IPS DF 6.9 (cell line): ENCODE measurements around the gene KCMF1.

Experiments used
- DNase-seq: peaks from one replicate; pipeline ENCODE4 v3.0.0-alpha.2; 2013; ENCODE audit warnings: low read depth, low spot score
- H3K27ac ChIP-seq: one replicate; pipeline ENCODE4 v1.5.1; 2013; ENCODE audit warnings: low read length, control low read depth
- H3K27me3 ChIP-seq: 2 replicates; pipeline ENCODE4 v1.6.1; 2013; ENCODE audit warnings: mild to moderate bottlenecking, low read length; ENCODE audit not compliant: control insufficient read depth, insufficient read depth
- H3K36me3 ChIP-seq: 2 replicates; pipeline ENCODE4 v1.6.1; 2013; ENCODE audit warnings: low read length; ENCODE audit not compliant: control insufficient read depth, insufficient read depth
- H3K4me1 ChIP-seq: 2 replicates; pipeline ENCODE4 v1.6.1; 2013; ENCODE audit warnings: low read length; ENCODE audit not compliant: control insufficient read depth, insufficient read depth
- H3K4me3 ChIP-seq: 2 replicates; pipeline ENCODE4 v1.5.1; 2013; ENCODE audit warnings: mild to moderate bottlenecking, low read length
- H3K9me3 ChIP-seq: 2 replicates; pipeline ENCODE4 v1.6.1; 2013; ENCODE audit warnings: low read length, inconsistent platforms; ENCODE audit not compliant: control insufficient read depth, insufficient read depth
- WGBS: extraction: QIAGEN DNeasy Blood & Tissue Kit; methylation state at CpG from one replicate; pipeline ENCODE4 v1.1.7; 2013; ENCODE audit warnings: mixed read lengths, missing lambda C conversion rate; ENCODE audit not compliant: insufficient read length, insufficient coverage; 5-methylcytosine and 5-hydroxymethylcytosine counted together

Gene KCMF1

DNA sequence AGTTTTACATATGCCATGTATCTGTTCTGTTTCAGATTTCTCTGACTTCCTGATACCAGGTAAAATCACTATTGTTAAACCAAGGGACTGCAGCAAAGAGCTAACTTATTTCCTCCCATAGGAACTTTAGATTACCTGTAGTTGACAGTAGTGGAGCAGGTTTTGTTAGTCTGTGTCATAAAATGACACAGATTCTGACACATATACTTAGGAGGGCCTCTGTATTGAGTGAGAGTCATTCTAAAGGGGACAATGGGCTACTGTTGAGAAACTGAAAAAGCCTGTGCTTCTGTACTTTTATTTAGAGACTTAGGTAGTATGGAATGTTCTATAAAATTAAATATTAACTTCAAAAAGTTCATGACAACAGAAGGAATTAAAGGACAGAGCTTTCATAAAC, 48.2 kb downstream of the KCMF1 start:
- DNase-seq, result no peak
- Histone ChIP-seq H3K4me3 (no peak overlapping the region), H3K9me3 (no peaks in the 10 kb centered on the region), H3K27ac (no peak overlapping the region), H3K36me3 (no peaks in the 10 kb centered on the region), H3K27me3 (no peaks in the 10 kb centered on the region), H3K4me1 (no peaks in the 10 kb centered on the region)

DNA sequence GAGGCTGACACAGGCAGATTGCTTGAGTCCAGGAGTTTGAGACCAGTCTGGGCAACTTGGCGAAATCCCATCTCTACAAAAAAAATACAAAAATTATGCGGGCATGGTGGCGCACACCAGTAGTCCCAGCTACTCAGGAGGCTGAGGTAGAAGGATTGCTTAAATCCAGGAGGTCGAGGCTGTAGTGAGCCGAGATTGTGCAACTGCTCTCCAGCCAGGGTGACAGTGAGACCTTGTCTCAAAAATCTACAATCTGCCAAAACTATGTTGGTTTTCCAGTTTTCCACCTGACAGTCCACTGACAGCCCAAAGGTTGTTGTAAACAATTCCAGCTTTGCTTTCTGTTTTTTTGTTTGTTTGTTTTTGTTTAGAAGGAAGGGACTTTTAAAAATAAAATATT, 51.3 kb downstream of the KCMF1 start:
- Histone ChIP-seq H3K4me1 (no peaks in the 10 kb centered on the region), H3K27ac (no peak overlapping the region), H3K4me3 (no peak overlapping the region; the same call in 1 of the 2 replicates), H3K9me3 (no peaks in the 10 kb centered on the region), H3K36me3 (no peaks in the 10 kb centered on the region), H3K27me3 (no peaks in the 10 kb centered on the region)
- no CpG with 5 or more reads among the region's 5 CpGs for WGBS
- no peak for DNase-seq

DNA sequence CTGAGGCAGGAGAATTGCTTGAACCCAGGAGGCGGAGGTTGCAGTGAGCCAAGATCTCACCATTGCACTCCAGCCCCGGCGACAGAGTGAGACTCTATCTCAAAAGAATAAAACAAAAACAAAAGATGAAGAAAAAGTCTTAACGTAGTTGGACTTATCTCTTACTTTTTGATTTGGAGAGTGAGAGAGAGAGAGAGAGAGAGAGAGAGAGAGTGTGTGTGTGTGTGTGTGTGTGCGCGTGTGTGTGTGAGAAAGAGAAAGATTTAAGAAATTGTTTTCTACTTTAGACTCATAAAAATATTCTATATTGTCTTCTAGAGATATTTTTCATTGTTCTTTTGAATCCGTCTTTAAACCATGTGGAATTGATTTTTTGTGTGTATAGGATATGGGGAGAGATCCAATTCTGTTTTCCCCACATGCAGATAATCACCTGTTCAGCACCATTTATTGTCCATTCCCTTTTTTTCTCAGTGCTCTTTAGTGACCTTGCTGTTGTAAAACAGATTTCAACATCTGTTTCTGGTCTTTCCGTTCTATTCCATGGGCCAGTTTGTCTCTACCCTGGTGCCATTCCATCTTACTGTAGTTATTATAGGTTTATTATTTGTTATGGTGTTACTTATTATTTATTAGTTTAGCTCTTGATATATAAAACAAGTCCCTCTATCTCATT, 53.5 kb downstream of the KCMF1 start:
- Histone ChIP-seq H3K4me3 (no peak overlapping the region), H3K4me1 (no peaks in the 10 kb centered on the region), H3K27me3 (no peaks in the 10 kb centered on the region), H3K27ac (no peak overlapping the region), H3K36me3 (no peaks in the 10 kb centered on the region), H3K9me3 (no peaks in the 10 kb centered on the region)
- DNase-seq, result no peak
- no CpG with 5 or more reads among the region's 8 CpGs for WGBS

DNA sequence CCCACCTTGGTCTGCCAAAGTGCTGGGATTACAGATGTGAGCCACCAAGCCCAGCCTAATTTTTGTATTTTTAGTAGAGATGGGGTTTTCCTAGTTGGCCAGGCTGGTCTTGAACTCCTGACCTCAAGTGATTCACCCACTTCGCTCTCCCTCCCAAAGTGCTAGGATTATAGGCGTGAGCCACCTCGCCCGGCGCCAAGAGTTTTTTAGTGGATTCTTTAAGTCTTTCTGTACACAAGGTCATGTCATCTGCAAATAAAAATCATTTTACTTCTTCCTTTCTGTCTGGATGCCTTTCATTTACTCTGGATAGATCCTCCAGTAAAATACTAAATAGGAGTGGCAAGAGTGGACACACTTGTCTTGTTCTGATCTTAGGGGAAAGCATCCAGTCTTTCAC, 61.7 kb downstream of the KCMF1 start:
- WGBS, result no CpG with 5 or more reads among the region's 5 CpGs
- Histone ChIP-seq H3K9me3 (no peaks in the 10 kb centered on the region), H3K27ac (no peak overlapping the region), H3K36me3 (peaks cover 2% of the 10 kb centered on the region; the same call in 1 of the 2 replicates), H3K4me3 (no peak overlapping the region), H3K27me3 (no peaks in the 10 kb centered on the region), H3K4me1 (no peaks in the 10 kb centered on the region)
- no peak for DNase-seq

DNA sequence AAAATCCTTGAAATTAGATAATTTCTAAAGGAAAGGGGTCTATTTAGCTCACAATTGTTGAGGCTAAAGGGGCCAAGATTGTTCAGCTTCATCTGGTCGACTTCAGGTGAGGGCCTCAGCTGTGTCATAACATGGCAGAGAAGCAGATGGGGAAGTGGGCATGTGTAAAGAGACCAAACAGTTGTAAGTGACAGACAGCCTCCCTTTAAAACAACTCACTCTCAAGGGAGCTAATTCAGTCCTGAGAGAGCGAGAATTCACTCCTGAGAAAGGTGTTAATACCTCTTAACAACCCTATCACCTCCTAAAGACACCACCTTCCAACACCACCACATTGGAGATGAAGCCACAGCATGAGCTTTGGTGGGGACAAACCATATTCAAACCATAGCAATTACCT, 62.4 kb downstream of the KCMF1 start:
- WGBS, result no CpG with 5 or more reads among the region's 2 CpGs
- Histone ChIP-seq H3K4me3 (no peak overlapping the region), H3K36me3 (peaks cover 2% of the 10 kb centered on the region; the same call in 1 of the 2 replicates), H3K4me1 (no peaks in the 10 kb centered on the region), H3K27me3 (no peaks in the 10 kb centered on the region), H3K27ac (no peak overlapping the region), H3K9me3 (no peaks in the 10 kb centered on the region)
- no peak for DNase-seq

DNA sequence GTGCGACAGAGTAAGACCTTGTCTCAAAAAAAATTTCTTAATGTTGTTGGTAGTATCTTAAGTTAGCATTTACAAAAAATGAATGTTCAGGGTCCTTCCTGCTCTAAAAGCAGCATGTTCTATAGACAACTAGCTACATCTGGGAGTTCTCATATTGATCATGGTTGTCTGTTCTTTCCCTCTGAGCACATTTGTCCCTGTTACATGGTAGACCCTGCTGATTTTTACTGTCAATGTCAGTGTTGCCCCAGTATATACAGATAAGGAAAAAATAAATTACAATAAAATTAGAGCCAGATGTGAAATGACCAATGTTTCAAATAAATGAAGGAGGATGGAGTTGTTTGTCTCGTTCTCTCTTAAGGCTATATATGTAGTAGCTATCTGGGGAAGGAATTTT, 63.2 kb downstream of the KCMF1 start:
- no peaks in the 10 kb centered on the region for H3K9me3 ChIP-seq
- no peak overlapping the region for H3K27ac ChIP-seq
- H3K4me1 ChIP-seq, result no peaks in the 10 kb centered on the region
- no peak for DNase-seq
- peaks cover 2% of the 10 kb centered on the region; the same call in 1 of the 2 replicates for H3K36me3 ChIP-seq
- H3K27me3 ChIP-seq, result no peaks in the 10 kb centered on the region
- no CpG with 5 or more reads among the region's 2 CpGs for WGBS
- H3K4me3 ChIP-seq, result no peak overlapping the region

DNA sequence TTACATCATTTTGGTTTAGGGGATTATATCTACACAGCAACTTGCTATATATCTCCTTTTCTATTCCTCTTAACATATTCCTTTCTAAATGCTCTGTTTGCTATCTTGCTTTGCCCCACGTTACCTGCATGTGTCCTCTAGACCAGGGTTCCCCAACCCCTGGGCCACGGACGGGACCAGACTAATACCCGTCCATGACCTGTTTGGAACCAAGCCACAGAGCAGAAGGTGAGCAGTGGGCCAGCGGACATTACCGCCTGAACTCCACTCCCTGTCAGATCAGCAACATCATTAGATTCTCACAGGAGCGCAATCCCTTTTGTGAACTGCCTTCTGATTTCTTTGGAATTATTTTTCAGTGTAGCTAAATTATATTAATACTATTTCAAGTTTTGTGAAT, 66.7 kb downstream of the KCMF1 start:
- H3K4me1 ChIP-seq, result no peaks in the 10 kb centered on the region
- peaks cover 5% of the 10 kb centered on the region; the same call in 1 of the 2 replicates for H3K36me3 ChIP-seq
- H3K9me3 ChIP-seq, result no peaks in the 10 kb centered on the region
- H3K27me3 ChIP-seq, result no peaks in the 10 kb centered on the region
- WGBS, result no CpG with 5 or more reads among the region's 7 CpGs
- DNase-seq, result no peak
- H3K27ac ChIP-seq, result no peak overlapping the region
- H3K4me3 ChIP-seq, result no peak overlapping the region

DNA sequence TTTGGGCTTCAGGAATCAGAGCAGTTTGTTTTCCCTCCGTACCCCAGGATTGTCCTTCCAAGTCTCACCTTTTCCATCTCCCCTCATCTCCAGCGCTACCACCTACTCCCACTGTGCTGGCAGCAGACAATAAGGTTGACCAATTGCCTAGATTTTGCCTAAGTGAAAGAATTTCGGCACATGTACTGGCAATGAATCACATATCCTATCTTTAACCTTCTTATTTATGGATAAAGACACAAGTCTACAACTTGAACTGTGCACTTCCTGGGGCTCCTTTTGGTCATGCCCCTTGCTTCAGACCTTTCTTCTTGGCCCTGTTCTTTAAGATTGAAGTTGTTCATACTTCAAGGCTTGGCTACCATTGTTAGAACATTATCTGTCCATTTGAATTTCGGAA, 71.4 kb downstream of the KCMF1 start:
- Histone ChIP-seq H3K36me3 (peaks cover 3% of the 10 kb centered on the region; the same call in 1 of the 2 replicates), H3K27me3 (no peaks in the 10 kb centered on the region), H3K4me1 (no peaks in the 10 kb centered on the region), H3K4me3 (no peak overlapping the region), H3K27ac (no peak overlapping the region), H3K9me3 (no peaks in the 10 kb centered on the region)
- no peak for DNase-seq
- WGBS, result no CpG with 5 or more reads among the region's 4 CpGs

DNA sequence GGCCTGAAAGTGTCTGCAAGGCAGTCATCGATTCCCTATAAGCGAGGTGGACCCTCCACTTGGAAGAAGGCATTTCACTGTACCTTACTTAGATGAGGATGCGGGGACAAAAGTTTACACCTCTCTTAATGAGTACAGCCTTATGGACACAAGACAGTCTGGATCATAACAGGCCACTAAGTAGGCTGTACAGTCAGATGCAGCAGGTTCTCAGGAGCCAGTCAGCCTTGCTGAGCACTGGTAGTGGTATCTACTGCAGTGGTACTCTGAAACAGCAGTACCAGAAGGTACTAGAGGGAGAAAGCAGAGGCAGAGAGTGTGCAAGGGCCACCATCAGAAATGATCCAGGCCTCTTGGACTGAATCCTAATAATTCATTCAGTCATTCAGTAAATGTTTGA, 77.6 kb downstream of the KCMF1 start:
- DNase-seq, result no peak
- WGBS, result no CpG with 5 or more reads among the region's 3 CpGs
- Histone ChIP-seq H3K27ac (no peak overlapping the region), H3K36me3 (peaks cover 5% of the 10 kb centered on the region; the same call in 1 of the 2 replicates), H3K4me1 (no peaks in the 10 kb centered on the region), H3K9me3 (no peaks in the 10 kb centered on the region), H3K4me3 (no peak overlapping the region), H3K27me3 (no peaks in the 10 kb centered on the region)

DNA sequence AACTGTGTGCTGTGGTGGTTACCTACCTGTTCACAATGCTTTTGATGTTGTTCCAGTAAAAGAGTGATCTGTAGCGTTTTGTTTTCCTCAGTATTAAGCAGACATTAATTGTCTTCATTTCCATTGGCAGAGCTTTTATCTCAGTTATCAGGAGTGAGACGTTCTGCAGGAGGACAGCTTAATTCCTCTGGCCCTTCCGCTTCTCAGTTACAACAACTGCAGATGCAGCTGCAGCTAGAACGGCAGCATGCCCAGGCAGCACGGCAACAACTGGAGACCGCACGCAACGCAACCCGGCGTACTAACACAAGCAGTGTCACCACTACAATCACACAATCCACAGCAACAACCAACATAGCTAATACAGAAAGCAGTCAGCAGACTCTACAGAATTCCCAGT, 78.3 kb downstream of the KCMF1 start:
- Histone ChIP-seq H3K27me3 (no peaks in the 10 kb centered on the region), H3K36me3 (peaks cover 5% of the 10 kb centered on the region; the same call in 1 of the 2 replicates), H3K9me3 (no peaks in the 10 kb centered on the region), H3K4me1 (no peaks in the 10 kb centered on the region), H3K4me3 (no peak overlapping the region), H3K27ac (no peak overlapping the region)
- WGBS, result no CpG with 5 or more reads among the region's 10 CpGs
- DNase-seq, result no peak

DNA sequence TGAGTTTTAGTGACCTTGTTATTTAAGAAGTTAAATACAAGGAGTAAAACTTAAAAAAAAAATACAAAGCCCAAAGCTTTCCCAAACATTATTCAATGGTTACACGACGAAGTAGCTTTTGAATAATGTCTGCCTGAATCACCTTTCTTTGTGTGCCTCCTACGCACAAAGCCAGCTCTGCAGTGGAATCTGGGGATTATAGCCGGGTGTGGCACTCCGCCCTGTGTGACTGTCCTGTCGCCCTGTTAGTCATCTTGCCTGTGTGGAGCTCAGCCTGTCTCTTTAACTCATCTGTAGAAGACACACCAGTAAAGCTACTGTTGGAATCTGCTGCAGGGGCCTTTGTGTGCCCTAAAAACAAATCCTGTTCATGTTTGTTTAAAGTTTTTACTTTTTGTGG, 82.8 kb downstream of the KCMF1 start:
- no CpG with 5 or more reads among the region's 6 CpGs for WGBS
- Histone ChIP-seq H3K9me3 (no peaks in the 10 kb centered on the region), H3K4me1 (no peaks in the 10 kb centered on the region), H3K27ac (no peak overlapping the region), H3K4me3 (no peak overlapping the region), H3K36me3 (peaks cover 5% of the 10 kb centered on the region; the same call in 1 of the 2 replicates), H3K27me3 (no peaks in the 10 kb centered on the region)
- no peak for DNase-seq
